DND-41 (cell line): ENCODE data around the gene EGFL6.

Experiments
- ATAC-seq: fragments of 200-7000 bp; cut with Tn5 transposase; 3 replicates; pipeline ENCODE4 v1.9.1; 2021; ENCODE audit warnings: low read depth; ENCODE audit not compliant: insufficient read depth
- DNase-seq: peaks from one replicate; pipeline ENCODE4 v3.0.0-alpha.2; 2020
- H2AFZ ChIP-seq: 2 replicates; pipeline ENCODE4 v1.6.0; 2012; ENCODE audit warnings: low read depth, low read length
- H3K27ac ChIP-seq: 2 replicates; pipeline ENCODE4 v1.5.1; 2012; ENCODE audit warnings: low read length, inconsistent platforms
- H3K27me3 ChIP-seq: fragments of 200-600 bp; sonication (generic); 2 replicates; pipeline ENCODE4 v1.6.0; 2012; ENCODE audit warnings: low read length, mild to moderate bottlenecking, inconsistent platforms; ENCODE audit not compliant: insufficient read depth, poor library complexity
- H3K36me3 ChIP-seq: 2 replicates; pipeline ENCODE4 v1.5.1; 2012; ENCODE audit warnings: low read length, inconsistent platforms; ENCODE audit not compliant: insufficient read depth
- H3K4me1 ChIP-seq: 2 replicates; pipeline ENCODE4 v1.5.1; 2012; ENCODE audit warnings: mild to moderate bottlenecking, low read length; ENCODE audit not compliant: insufficient read depth
- H3K4me2 ChIP-seq: 2 replicates; pipeline ENCODE4 v1.6.0; 2012; ENCODE audit warnings: mild to moderate bottlenecking, moderate library complexity, low read length, inconsistent platforms; ENCODE audit not compliant: insufficient read depth
- H3K4me3 ChIP-seq, 2 experiments: fragments of 200-600 bp in 1 of 2; shearing (Covaris generic) in 1 of 2; 2 replicates each; pipeline ENCODE4 v1.5.1; 2012 to 2016; ENCODE audit warnings: inconsistent platforms in 2 of 2, low read length in 2 of 2, mild to moderate bottlenecking in 2 of 2, low read depth in 1 of 2, moderate library complexity in 1 of 2
- H3K79me2 ChIP-seq: 2 replicates; pipeline ENCODE4 v1.6.0; 2012; ENCODE audit warnings: low read length, inconsistent platforms; ENCODE audit not compliant: insufficient read depth
- H3K9ac ChIP-seq: 2 replicates; pipeline ENCODE4 v1.6.0; 2012; ENCODE audit warnings: low read depth, mild to moderate bottlenecking, inconsistent platforms, low read length, moderate library complexity
- H3K9me3 ChIP-seq: 2 replicates; pipeline ENCODE4 v1.5.1; 2012; ENCODE audit warnings: low read length, moderate library complexity, mild to moderate bottlenecking, inconsistent platforms; ENCODE audit not compliant: insufficient read depth, severe bottlenecking
- H4K20me1 ChIP-seq: 2 replicates; pipeline ENCODE4 v1.6.0; 2012; ENCODE audit warnings: low read length; ENCODE audit not compliant: insufficient read depth
- CTCF ChIP-seq: IDR thresholded peaks from 2 replicates; pipeline ENCODE4 v1.5.1; 2012; ENCODE audit warnings: borderline replicate concordance, low read length, moderate library complexity, mild to moderate bottlenecking; ENCODE audit not compliant: poor library complexity, severe bottlenecking; ENCODE audit errors: extremely low read depth
- EZH2 ChIP-seq: IDR thresholded peaks from 3 replicates; pipeline ENCODE4 v1.6.1; 2012; ENCODE audit warnings: borderline replicate concordance, low read depth, mild to moderate bottlenecking, moderate library complexity, low read length, inconsistent platforms; ENCODE audit not compliant: severe bottlenecking

EGFL6 gene

DNA sequence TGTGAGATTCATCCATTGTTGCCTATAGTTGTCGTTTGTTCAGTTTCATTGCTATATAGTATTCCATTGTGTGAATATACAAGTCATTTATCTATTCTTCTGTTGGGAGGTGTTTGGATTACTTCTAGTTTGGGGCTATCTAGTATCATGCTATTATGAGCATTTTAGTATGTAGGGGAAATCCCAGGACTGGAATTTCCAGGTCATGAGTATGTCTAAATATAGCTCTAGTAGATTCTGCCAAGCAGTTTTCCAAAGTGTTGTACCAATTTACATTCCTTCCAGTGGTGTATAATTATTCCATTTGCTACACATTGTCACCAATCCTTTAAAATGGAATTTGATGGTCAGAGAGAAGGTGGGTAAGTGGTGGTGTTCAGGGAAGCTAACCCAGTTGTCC, 30.1 kb downstream of the EGFL6 start:
- no peak overlapping the region for H3K27ac ChIP-seq
- TF ChIP-seq CTCF (no peak), EZH2 (no peak)
- ATAC-seq (no peak), DNase-seq (no peak)
- H3K9ac ChIP-seq = no peak overlapping the region
- H2AFZ ChIP-seq = no peak overlapping the region
- no peaks in the 10 kb centered on the region for H3K79me2 ChIP-seq
- H3K9me3 ChIP-seq = no peaks in the 10 kb centered on the region
- no peaks in the 10 kb centered on the region for H3K4me1 ChIP-seq
- H3K36me3 ChIP-seq = no peaks in the 10 kb centered on the region
- H3K4me2 ChIP-seq = no peak overlapping the region
- no peaks in the 10 kb centered on the region for H3K27me3 ChIP-seq
- no peak overlapping the region for H3K4me3 ChIP-seq
- H4K20me1 ChIP-seq = no peaks in the 10 kb centered on the region

DNA sequence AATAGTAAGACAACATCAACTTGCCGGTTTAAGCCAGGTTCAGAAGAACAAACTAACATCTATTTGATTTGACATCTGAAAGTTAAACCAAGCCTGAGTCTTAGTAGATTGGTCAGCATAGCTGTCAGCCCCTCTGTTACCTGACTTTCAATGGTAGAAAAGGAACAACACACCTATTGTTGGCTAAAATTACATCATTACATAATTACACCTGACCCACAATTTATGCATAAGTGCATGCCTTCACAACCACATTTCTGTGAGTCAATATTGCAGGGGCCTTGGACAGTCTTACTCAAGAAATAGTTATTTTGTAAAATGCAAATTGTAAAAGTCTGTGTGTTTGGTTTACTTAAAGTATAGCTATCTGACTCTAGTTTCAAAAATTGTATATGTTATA, 36.2 kb downstream of the EGFL6 start:
- Histone ChIP-seq H4K20me1 (no peaks in the 10 kb centered on the region), H3K4me3 (no peak overlapping the region), H3K27ac (no peak overlapping the region), H3K4me2 (no peak overlapping the region), H3K36me3 (no peaks in the 10 kb centered on the region), H3K9me3 (no peaks in the 10 kb centered on the region), H3K79me2 (no peaks in the 10 kb centered on the region), H3K9ac (no peak overlapping the region), H3K4me1 (no peaks in the 10 kb centered on the region), H3K27me3 (no peaks in the 10 kb centered on the region), H2AFZ (no peak overlapping the region)
- TF ChIP-seq EZH2 (no peak), CTCF (no peak)
- DNase-seq (no peak), ATAC-seq (no peak)

DNA sequence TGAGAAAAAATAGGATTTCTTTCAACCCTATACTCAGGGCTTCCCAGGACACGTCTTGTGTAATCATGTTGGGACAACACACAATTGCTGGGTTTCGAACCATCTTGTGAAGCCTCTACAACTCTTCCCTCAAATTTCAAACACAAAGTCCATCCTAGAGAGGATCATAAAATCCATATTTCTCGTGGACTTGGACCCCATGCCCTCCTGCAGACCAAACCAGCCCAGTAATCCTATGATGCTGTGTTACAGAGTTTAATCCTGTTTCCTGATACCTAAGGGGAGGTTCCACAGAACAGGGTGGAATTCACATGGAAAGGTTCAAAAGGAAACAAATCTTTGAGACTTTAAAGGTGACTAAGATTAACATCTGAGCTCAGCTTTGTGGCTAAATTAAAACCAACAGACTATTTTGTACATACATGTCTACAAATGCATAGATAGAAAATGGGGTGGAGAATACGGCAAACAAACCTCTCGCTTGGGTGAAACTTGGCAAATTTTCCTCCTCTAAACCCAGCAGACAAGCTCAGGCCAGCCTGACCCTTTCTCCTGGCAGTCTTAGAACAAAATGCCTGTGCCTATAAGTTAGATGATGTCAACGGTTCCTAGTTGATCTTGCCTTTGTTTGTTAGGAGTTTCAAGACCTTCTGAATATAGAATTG, 38.1 kb downstream of the EGFL6 start:
- Histone ChIP-seq H3K36me3 (no peaks in the 10 kb centered on the region), H2AFZ (no peak overlapping the region), H3K4me3 (no peak overlapping the region), H3K27ac (no peak overlapping the region), H3K4me2 (no peak overlapping the region), H3K9ac (no peak overlapping the region), H4K20me1 (no peaks in the 10 kb centered on the region), H3K4me1 (no peaks in the 10 kb centered on the region), H3K27me3 (no peaks in the 10 kb centered on the region), H3K79me2 (no peaks in the 10 kb centered on the region), H3K9me3 (no peaks in the 10 kb centered on the region)
- ATAC-seq (no peak), DNase-seq (no peak)
- TF ChIP-seq EZH2 (no peak), CTCF (no peak)
